ENCODE results near the gene ANAPC2.

The ANAPC2 gene

DNA sequence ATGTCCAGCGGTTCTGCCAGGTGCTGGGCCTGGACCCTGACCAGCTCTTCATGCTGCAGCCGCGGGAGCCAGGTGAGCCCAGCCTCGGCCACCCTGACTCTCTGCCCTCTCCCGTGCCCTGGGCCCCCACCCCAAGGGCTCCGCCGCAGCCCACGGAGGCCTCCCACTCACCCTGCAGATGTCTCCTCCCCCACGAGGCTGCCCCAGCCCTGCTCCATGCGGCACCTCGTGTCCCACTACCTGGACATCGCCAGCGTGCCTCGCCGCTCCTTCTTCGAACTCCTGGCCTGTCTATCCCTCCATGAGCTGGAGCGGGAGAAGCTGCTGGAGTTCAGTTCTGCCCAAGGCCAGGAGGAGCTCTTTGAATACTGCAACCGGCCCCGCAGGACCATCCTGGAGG is 26.3 kb upstream of the ANAPC2 start:
- DNase-seq: no peak

DNA sequence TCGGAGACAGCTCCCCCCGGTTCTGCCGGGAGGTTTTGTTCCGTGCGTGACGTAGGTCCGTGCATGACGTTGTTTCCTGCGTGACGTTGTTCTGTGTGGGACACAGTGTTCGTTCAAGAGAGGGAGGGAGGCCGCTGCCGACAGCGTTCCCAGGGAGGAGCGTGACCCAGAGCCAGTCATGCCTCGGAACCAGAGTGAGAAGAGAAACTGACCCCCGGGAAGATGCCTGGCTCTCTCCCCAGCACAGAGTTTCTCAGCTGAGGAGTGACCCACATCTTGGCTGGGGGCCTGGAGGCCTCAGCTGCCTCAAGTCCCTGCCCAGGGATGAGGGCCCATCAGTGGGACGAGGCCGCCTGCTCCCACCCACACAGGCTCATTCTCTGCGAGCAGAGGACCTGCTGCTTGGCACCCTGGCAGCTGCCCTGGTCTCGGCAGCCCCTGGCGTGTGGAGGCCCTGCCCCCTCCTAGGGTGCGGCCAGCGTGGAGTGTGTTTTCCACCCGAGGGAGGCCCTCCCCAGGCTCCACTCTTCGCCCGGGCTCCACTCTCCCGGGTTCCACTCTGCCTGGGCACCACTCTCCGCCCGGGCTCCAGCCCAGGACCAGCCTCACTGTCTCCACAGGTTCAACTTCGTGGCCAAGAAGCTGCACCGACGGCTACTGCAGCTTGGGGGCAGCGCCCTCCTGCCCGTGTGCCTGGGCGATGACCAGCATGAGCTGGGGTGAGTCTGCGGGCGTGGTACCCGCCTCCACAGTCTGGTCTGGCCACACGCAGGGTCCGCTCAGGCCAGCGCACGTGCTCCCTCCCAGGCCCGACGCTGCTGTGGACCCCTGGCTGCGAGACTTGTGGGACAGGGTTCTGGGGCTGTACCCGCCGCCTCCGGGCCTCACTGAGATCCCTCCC is 25.1 kb upstream of the ANAPC2 start:
- no peak for DNase-seq

GRCh38 chr9:137212520-137212919 is 24.2 kb upstream of the ANAPC2 start:
- no peak for DNase-seq

GRCh38 chr9:137211532-137211931 is 23.2 kb upstream of the ANAPC2 start:
- DNase-seq: no peak

GRCh38 chr9:137206602-137207001 is 18.2 kb upstream of the ANAPC2 start:
- no peak for DNase-seq

- peak; percentile 96 for DNase-seq
These were observed 17.0 kb upstream of the ANAPC2 start, which contains the start of the genes NDOR1 and TMEM203 for GRCh38 chr9:137205126-137206069. TSS of gene NDOR1 (plus strand) at chr9:137205700. CDS start at chr9:137205778, 78 bp downstream. TSS of gene TMEM203 (minus strand) at chr9:137205648. CDS start at chr9:137205414, 234 bp downstream.

DNA sequence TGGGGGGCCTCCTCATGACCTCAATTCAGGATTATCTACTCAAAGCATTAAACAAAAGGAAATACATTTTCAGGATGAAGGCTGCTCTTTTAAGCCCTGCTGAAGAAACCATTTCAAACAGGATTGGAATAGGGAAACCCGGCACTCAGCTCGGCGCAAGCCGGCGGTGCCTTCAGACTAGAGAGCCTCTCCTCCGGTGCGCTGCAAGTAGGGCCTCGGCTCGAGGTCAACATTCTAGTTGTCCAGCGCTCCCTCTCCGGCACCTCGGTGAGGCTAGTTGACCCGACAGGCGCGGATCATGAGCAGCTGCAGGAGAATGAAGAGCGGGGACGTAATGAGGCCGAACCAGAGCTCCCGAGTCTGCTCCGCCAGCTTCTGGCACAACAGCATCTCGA is 16.4 kb upstream of the ANAPC2 start:
- no peak for DNase-seq

- DNase-seq: no peak
These were observed 14.6 kb upstream of the ANAPC2 start for GRCh38 chr9:137202966-137203365.

DNA sequence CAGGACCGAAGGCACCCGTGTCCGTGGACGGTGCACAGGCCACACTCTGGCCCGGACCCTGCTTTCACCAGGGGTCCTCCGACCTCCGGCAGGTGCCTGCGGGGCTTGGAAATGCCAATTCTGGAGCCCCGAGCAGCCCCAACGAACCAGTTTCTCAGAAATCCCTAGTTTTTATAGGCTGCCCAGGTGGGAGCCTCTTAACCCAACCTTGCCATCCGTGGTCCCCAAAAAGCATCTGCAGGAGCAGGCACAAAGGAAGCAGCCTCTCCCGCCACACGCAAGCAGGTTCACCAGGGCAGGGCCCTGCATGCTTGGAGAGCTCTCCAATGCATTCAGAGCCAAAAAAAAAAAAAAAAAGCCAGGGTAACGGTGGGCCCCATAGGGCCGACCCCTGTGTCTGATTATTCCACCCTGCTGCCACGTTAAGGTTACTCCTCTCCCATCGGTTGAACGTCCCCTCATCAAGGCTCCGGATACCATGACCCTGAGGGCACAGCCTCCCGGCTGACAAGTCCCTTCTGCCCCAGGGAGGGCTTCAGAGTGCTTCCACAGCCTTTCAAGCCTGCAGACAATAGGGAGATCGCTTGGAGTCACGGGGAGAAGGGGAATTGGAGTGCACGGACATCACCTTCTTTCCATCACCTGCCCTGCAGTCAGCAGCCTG is 13.0 kb upstream of the ANAPC2 start:
- no peak for DNase-seq

- DNase-seq: peak; percentile 96
These were observed 12.2 kb upstream of the ANAPC2 start, which contains the start of gene TPRN for GRCh38 chr9:137200311-137201204. TSS of gene TPRN (minus strand) at chr9:137200741. CDS start at chr9:137200711, 30 bp downstream.

- DNase-seq: no peak
These were observed 11.2 kb upstream of the ANAPC2 start for GRCh38 chr9:137199411-137200121.

GRCh38 chr9:137198902-137199283 is 10.5 kb upstream of the ANAPC2 start:
- no peak for DNase-seq

GRCh38 chr9:137198051-137198901 is 9.9 kb upstream of the ANAPC2 start:
- no peak for DNase-seq

- DNase-seq: no peak
These were observed 7.3 kb upstream of the ANAPC2 start for GRCh38 chr9:137195525-137196220.

DNA sequence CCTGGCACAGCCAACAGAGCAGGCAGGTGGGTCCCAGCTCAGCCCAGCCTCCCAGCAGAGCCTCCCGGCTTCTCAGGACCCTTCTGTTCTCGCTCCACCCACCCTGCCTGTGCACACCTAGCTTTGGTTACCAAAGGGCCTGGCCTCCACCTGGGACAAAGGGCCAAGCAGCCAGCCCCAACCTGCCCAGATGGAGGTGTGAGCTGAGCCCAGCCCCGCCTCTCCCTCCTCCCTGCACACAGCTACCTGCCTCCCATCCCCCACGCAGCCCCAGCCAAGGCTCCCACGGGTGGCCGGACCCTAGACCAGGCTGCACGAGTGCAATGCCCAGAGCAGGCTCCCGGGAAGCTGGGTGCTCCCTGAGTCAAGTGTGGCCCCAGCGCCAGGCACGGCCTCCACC is 6.5 kb upstream of the ANAPC2 start:
- DNase-seq: no peak

DNA sequence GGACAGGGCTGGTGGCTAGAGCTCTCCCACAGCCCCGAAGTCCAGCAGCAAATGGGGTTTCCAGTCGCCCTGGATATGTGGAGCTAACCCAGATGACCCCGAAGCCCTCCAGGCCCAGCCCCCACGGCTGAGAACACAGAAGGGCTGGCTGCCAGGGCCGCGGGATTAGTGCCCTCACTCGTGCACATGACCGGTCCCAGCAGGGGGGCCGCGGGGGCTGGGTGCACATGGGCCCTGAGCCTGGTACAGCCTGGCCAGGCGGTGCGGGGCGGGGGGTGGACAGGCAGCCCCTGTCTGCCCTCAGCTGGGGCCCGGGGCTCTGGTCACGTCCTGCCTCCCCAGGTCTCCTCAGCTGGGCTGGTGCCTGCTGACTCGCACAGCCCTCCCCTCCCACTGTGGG is 6.0 kb upstream of the ANAPC2 start:
- DNase-seq: no peak

- no peak for DNase-seq
These were observed 5.4 kb upstream of the ANAPC2 start for GRCh38 chr9:137193771-137194170.

DNA sequence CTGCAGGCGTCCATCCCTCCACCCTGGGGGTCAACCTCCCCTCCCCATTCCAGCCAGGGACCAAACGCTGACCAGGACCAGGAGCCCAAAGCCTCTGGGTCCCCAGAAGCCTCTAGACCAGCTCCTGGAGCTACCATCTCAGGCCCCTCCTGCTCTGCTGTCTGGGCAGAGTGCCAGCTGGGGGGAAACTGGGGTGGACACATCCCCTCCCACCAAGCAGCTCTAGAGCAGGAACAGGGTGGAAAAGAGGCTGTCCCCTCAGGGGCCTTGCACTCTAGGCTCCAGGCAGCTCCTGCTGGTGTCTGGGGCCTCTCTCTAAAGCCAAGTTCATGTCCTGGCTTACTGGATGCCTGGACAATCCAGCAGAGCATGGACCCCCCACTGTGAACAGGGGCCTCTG is 4.5 kb upstream of the ANAPC2 start:
- no peak for DNase-seq

DNA sequence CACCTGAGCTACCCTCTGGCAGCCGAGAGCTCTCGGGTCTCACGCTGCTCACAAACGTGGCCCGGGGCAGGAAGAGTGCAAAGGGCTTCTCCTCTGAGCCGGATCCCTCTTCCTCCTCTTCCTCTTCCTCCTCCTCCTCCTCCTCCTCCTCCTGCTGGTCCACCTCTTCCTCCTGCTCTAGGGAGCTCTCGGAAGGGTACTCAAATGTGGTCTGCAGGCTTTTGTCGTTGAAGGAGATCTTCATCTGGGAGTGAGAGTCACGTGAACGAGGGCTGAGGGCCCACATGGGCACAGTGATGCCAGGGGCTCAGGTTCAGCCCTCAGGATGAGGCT is 4.1 kb upstream of the ANAPC2 start:
- no peak for DNase-seq
